ENCODE measurements around the gene TP53INP2.
"Not testable (repeated sequence)": the region's sequence is repeated elsewhere in the genome, so short reads cannot be mapped to it uniquely, and the experiment has no call there.

Gene TP53INP2

GRCh38 chr20:34705397-34706301 lies 1.5 kb downstream of the TP53INP2 start:
- no peak for DNase-seq (ENCODE audit: low read depth in 2 of 2)

GRCh38 chr20:34706302-34706875 lies 2.2 kb downstream of the TP53INP2 start:
- DNase-seq (ENCODE audit: low read depth in 2 of 2), result no peak

DNA sequence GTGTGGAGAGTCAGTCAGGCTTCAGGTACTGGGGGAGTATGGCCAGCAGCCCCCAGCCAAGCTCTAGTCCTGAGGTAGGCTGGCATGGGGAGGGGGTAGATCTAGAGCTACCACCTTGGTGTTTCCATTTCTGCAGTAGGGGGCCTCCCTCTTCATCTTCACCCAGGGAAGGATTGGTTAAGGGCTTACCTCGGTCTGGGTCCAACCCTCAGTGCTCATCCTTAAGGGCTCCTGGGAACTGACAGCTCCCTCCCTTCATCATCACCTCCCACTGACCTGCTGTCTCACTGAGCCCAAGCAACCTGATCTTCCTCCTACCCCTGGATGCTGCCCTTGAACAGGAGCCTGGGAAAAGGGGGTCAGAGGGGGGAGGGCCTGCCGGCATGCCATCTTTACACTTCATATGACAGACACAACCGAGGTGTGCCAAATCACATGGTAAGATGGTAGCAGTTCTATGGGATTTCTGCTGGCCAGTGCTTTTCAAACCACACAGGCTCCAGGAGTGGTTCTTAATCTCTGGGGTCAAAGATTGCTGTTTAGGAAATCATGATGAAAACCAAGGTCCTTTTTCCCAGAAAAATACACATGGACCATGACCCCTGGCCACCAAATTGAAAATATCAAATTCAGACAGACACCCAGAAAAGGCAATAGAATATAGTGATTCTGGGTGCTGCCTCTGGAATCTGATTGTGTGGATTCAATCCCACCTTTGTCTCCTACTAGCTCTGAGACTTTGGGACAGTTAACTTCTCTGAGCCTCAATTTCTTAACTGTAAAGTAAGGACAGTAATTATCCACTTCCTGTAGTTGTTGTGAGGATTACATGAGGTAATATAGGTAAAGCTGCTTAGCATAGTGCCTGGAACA lies 3.0 kb downstream of the TP53INP2 start:
- no peak for DNase-seq (ENCODE audit: low read depth in 2 of 2)

- peak in 1 of 2 donors; percentile 43 for DNase-seq (ENCODE audit: low read depth in 2 of 2)
Observed at GRCh38 chr20:34708621-34709043, 4.5 kb downstream of the TP53INP2 start.

GRCh38 chr20:34709044-34709830 lies 5.1 kb downstream of the TP53INP2 start:
- DNase-seq (ENCODE audit: low read depth in 2 of 2), result peak; percentile 71 to 76

DNA sequence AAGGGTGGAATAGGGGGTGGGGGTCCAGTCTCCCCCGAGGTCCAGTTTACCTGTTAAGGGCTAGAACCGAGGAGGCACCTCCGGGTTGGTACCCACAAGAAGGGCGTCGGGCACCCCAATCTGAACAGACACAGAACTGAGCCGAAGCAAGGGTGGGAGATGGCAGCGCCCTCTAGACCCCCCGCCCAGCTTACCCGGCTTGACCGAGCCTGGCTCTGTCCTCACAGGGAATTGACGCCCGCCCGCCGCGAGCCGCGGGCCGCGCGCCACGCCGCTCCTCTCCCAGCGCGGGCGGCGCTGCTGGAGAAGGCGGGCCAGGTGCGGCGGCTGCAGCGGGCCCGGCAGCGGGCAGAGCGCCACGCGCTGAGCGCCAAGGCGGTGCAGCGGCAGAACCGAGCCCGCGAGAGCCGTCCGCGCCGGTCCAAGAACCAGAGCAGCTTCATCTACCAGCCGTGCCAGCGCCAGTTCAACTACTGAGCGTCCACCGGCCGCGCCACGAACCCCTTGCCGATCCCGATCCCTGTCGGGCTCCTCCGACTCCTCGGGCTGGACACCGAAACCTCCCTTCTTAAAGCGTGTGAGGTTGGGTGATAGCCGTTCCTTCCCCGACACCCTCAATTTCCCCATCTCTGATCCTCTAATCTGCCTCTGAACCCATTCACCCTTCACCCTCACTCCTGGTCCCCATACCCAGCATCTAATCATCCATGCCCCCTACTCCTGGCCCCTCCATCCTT lies 5.9 kb downstream of the TP53INP2 start:
- DNase-seq (ENCODE audit: low read depth in 2 of 2), result peak in 1 of 2 donors; percentile 25

DNA sequence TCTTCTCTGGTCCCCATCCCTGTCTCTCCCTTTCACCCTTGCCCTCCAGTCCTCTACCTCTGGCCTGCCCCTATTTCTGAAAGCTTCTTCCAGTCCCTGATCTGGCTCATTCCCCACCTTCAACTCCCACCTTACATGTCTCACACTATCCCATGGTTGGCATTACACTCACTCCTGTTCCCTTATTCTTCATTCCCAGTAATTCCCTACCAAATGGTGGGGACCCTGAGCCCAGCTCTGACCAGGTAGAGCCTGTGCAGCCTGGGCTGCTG lies 6.4 kb downstream of the TP53INP2 start:
- DNase-seq (ENCODE audit: low read depth in 2 of 2), result no peak

- no peak for DNase-seq (ENCODE audit: low read depth in 2 of 2)
Observed at GRCh38 chr20:34710861-34711574, 6.9 kb downstream of the TP53INP2 start.

DNA sequence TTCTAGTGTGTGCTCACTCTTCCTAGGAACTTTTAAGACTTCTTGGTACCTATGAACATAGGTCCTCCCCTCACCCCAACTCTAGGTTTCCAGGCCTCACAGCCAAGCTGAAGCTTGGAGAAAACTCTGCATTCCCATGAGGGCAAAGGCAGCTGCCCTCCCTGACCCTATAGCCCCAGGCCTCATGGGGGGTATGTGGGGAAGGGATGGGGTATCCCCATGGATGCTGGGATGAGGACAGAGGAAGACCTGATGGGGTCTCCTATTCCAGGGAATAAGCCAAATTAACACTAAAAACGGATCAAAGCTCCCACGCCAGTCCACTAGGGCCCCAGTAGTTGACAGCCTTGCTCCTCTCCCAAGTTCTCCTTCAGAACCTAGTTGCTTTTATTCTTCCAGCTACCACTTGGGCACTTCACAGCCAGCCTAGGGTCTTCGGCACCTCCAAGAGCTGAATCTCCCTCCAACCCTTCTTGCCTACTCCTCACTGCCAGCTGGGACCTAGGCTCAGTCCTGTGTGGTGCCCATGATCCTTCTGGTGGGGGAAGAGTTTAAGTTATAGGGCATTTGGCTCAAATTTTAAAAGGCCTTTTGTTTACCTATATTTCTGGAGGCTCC lies 7.8 kb downstream of the TP53INP2 start:
- no peak for DNase-seq (ENCODE audit: low read depth in 2 of 2)

GRCh38 chr20:34712525-34713192 lies 8.5 kb downstream of the TP53INP2 start:
- DNase-seq (ENCODE audit: low read depth in 2 of 2), result no peak

- DNase-seq (ENCODE audit: low read depth in 2 of 2), result no peak
Observed at GRCh38 chr20:34713194-34713943, 9.2 kb downstream of the TP53INP2 start.

- DNase-seq (ENCODE audit: low read depth in 2 of 2), result not testable (repeated sequence)
Observed at GRCh38 chr20:34713944-34714515, 9.9 kb downstream of the TP53INP2 start.

GRCh38 chr20:34715384-34715783 lies 11.2 kb downstream of the TP53INP2 start:
- no peak for DNase-seq (ENCODE audit: low read depth in 2 of 2)

DNA sequence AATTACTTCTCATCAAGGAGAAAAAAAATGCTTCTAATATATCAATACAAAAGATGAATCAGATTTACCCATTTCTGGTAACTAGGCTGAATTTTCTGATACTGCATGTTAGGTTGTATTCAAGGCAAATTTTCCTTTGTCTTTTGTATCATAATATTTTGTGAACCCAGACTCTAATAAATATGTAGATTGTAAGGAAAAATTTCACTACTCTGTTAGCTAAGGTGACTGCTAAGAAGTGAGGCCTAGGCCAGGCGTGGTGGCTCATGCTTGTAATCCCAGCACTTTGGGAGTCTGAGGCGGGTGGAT lies 12.7 kb downstream of the TP53INP2 start:
- DNase-seq (ENCODE audit: low read depth in 2 of 2), result no peak

DNA sequence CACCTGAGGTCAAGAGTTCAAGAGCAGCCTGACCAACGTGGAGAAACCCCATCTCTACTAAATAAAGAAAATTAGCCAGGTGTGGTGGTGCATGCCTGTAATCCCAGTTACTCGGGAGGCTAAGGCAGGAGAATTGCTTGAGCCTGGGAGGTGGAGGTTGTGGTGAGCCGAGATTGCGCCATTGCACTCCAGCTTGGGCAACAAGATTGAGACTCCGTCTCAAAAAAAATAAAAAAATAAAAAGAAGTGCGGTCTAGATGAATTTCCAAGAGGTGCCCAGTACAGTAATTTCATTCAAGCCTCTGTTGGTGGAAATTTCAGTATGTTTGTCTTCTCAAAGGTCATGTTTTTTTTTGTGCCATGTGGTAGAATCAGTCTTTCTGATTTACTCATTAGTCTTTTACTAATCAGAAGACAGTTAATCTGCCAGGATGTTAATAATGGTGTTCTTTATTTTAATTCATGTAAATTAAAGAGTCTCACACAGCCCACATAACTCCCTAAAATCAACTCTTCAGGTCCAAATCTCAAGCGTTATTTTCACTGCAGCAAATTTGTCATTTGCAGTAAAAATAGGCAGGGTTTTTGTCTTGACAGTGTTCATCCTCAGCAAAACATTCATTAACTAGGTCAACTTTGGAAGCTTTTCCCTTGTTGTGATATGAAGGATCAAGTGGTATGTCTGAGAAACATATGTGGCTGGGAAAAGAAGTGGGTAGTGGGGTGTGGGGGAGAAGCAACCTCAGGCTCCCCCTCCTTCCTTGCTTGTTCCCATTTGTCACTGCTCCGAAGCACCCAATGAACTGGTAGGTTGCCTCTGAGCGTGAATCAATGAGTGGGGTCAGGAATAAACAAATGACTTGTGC lies 13.3 kb downstream of the TP53INP2 start:
- DNase-seq (ENCODE audit: low read depth in 2 of 2), result no peak

- DNase-seq (ENCODE audit: low read depth in 2 of 2), result not testable (repeated sequence)
Observed at GRCh38 chr20:34719242-34720017, 15.3 kb downstream of the TP53INP2 start.

GRCh38 chr20:34720266-34720665 lies 16.1 kb downstream of the TP53INP2 start:
- DNase-seq (ENCODE audit: low read depth in 2 of 2), result no peak
